Amygdala (tissue), 56 donors: ENCODE measurements around the gene SOWAHA.

ENCODE experiments used
- DNase-seq, 56 donors: peaks; one replicate each; lab custom pipeline; 2025; lab: John Stamatoyannopoulos, UW

Gene SOWAHA

DNA sequence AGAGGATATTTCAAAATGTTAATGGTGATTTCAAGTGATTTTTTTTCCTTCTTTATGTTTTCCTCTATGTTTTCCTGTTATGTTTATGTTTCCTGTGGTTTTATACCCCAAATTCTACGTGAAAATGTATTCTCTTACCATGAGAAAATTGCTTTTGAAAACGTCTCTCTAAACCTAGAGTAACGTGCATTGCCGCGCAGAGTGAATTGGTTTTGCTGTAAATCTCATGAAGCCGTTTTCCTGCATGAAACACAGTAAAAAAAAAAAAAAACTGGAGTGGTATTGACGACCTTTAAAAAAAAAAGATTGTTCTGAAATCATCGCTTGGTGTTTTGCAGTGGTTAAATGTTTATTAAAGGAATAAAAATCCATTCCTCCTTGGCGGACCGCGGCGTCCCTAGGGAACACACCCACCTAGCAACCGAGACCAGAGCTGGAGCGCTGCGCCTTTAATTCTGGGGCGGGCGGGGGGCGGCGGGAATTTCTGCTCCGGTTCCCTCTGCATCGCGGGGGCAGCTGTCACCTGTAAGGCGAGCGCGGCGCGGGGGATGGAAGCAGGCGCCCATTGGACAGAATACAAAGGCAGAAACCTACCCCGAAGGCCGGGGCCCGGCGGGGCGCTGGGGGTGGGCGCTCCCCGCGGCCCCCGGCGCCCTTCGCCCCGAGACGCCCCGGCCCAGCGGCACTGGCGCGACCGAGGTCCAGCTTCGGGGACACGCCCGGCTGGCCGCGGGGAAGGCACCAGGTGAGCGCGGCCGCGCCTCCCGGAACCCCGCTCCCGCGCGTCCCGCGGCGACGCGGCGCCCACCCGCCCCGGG is at the start of gene SOWAHA:
Gene SOWAHA, plus strand, starts transcription at position 522 of the 818 bp plus-strand sequence. CDS start 320 bp downstream, outside the sequence.
- peak in 44 of 56 donors; percentile 25 to 82 (median 59) for DNase-seq

- no peak for DNase-seq
These were observed 49.1 kb upstream of the SOWAHA start for GRCh38 chr5:132764051-132764450.

DNA sequence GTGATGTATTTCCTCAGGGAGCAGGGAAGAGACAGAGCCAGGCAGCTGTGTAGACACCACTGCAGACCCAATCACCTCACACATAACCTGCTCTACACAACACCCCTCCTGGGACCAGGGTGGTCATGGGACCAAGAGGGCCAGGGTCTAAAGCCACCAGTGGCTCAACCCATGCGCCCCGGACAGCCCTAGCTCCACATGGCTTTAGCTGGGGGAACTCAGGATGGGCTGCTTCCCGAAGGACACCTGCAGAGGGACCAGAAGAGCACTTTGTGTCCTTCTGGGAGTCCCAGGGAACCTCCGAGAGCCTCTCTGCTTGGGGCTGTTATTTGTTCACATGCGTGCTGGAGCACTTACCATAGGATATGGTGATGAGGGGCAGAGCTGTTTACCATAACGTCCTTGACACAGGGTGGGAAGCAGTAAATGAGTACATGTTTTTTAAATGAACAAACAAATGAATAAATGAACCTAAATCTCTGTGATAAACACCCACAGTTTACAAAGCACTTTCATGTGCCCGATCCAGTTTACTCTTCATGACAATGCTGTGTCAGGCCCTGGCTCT is 48.3 kb upstream of the SOWAHA start:
- DNase-seq, result no peak

DNA sequence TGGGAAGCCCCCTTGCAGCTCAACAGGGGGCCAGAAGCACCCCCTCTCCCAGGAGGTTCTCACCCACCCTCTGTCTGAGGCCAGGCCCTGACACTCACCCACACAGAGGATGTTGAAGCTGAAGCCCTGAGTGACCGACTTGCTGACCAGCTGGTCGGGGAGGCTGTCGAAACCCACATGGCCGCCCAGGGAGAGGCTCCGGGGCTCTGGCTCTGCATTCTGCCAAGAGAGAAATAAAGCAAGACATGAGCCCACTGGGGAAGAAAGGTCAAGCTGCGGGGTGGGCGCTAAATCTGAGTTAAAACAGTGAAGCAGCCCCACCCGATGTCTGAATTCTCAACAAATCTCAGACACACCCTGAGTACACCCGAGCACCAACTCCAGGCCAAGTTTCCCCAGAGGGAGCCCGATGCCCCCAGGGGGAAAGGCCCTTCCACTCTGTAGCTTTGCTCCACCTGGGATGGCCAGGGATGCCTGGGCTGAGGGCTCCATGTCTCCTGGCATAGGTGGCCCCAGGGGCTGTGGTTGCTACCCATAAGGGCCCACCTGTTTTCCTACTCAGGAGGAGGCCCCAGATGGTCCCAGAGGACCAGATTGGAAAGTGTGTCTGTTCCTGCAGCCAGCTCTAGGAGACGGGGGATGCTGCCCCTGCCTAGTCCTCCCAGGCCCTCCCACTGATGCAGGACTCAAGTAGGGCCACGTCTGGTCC is 47.6 kb upstream of the SOWAHA start:
- DNase-seq, result no peak

DNA sequence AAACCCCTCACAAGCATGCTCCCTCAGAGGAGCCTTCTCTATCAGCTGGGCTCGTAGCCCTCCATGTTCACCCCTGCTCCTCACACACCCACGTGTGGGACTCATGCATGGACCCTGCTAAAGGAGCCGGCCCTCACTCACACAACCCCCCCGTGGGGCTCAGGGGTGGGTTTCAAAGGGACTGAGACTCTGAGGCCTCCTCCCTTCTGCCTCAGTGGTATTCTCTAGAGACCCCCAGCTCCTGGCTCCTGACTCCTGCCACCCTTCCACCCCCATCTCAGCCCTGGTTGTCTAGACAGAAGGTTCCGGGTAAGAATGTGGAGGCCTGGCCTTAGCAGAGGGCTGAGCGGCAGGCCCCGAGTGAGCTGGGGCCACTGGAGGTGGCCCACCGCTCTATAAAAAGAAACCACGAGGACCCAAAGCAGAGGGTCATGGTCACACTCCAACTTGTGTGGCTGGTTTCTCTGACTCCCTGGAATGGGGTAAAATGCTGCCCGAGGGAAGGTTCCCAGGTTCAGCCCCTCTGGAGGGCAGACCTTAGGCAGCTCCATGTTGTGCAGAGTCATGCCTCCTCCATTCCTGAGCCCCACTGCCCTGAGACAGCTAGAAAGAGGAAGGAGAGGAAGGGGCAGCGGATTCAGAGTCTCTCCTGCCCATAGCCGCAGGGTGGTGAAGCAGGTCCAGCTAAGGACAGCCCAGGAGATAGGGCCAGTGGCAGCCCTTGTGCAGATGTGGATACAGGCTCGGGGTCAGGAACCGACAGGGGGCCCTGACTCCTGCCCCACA is 46.9 kb upstream of the SOWAHA start:
- no peak for DNase-seq

GRCh38 chr5:132766806-132767055 is 46.4 kb upstream of the SOWAHA start:
- DNase-seq, result no peak

DNA sequence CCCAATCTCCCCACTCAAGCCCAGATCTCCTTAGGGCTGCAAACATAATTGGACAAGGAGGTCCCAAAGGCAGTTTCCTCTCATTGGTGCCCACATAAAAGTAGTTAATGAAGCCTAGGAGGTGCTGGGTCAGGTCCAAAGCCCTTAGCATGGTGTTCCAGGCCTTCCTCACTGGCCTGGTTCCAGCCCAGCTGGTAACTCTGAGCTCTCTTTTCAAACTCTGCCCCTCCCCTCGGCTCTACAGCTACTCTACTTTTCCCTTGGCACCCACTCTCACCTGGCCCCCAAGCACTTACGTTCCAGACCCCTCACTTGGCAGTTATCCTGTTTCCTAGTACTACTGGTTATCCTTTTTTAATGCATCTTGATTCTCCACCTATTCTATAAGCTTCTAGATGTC is 46.0 kb upstream of the SOWAHA start:
- DNase-seq, result peak in 28 of 56 donors; percentile 18 to 70 (median 44)

GRCh38 chr5:132768485-132768868 is 44.6 kb upstream of the SOWAHA start:
- no peak for DNase-seq

DNA sequence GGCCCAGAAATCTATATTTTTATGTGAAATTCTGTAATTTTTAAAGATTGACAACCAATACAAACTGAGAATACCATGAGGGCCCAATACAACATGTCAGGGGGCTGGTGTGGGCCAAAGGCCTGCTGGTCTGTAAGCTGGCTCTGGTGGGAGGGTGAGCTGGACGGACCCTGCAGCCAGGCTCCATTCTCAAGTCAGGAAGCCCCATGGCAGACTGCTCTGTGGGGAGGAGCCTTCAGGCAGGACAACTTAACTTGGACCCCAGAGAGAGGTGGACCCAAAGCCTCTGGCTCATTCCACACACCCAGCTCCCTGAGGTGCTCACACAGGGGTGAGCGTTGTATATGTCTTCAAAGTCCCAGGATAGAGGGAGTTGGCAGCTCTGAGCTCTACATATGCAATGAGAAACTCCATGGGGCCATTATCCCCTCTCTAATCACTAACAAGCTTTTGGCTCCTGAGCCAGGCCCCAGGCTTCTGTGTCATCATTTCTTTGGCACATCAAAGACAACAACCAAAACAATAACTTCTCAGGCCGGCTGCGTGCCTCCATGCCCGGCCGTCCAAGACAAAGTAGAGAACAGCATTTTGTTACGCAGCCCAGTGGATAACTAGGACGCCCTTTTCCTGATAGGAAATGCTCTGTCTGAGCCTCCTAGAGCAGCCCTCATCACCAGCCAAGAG is 42.5 kb upstream of the SOWAHA start:
- peak in 13 of 56 donors; percentile 22 to 61 (median 29) for DNase-seq

DNA sequence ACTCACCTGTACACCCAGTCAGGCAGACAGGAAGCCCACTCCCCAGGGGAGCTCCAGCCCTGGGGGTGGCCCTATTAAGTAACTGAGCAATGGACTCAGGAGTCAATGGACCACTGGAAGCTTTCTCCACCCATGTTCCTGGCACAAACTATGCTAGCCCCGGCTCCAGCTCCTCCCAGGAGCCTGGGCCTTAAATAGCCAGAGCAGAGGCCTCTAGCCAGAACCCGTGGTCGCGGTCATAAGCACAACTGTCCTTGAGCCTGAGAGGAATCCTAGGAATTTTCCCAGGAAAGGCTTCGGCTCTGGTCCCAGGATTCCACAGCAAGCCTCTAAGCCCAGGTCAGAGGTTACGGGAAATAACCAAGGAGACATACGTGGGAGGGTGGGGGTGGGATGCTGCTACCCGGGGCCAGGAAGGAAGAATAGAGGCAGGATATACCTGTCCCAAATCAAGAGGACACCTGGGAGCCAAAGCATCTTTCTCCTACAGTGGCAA is 41.6 kb upstream of the SOWAHA start:
- peak in 1 of 56 donors; percentile 19 for DNase-seq

DNA sequence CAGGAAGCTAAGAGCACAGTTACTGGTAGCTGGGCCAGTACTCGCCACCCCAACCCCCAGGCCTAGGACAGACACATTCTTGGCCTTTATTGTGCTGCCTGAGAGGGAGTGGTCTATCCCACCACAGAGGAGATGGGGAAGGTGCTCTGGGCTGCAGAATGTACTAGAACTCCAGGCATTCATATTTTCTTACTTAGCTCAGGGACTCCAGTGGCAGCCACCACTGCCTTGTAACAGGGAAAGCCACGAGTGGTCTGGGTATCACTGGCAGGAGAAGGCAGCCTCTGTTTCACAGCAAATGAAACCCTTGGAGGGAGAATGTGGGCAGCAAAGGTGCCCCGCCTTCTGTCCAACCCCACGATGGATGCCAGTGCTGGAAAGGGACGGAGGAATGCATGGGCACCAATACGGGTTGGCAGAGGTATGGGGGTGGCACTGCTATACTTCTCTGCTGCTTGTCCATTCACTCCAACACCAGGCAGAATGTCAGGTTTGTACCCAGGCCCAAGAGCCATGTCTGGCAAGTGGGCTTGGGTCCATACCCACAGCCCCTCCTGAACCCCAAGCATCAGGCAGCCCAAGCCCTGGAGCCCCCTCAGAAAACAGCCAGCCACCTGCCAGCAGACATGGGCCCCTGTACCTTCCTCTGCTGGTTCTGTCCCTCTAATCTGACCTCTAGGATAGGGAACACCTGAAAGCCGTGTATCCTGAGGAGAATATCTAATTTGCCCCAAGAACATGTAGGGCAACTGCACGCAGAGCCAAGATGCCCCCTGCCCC is 40.6 kb upstream of the SOWAHA start:
- DNase-seq, result peak in 4 of 56 donors; percentile 19 to 37 (median 32)

DNA sequence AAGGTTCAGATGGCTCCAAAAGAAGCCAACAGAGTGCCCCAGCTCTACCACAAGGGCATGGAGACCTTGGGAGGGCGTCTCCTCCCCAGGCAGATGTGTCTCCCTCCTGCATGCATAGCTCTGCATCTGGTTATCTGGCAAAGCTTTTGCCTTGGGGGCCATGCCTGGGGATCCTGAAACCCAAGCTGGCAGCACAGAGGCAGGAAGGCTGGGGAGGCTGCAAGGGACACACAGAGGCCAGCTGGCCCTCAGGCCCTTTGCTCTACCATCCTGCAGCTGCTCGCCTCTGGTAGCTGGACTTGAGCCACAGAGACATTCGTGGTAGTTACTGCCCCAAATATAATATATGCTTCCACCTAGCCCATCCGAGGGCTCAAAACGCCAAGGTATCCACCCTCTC is 40.0 kb upstream of the SOWAHA start:
- DNase-seq, result peak in 8 of 56 donors; percentile 13 to 40 (median 24)

DNA sequence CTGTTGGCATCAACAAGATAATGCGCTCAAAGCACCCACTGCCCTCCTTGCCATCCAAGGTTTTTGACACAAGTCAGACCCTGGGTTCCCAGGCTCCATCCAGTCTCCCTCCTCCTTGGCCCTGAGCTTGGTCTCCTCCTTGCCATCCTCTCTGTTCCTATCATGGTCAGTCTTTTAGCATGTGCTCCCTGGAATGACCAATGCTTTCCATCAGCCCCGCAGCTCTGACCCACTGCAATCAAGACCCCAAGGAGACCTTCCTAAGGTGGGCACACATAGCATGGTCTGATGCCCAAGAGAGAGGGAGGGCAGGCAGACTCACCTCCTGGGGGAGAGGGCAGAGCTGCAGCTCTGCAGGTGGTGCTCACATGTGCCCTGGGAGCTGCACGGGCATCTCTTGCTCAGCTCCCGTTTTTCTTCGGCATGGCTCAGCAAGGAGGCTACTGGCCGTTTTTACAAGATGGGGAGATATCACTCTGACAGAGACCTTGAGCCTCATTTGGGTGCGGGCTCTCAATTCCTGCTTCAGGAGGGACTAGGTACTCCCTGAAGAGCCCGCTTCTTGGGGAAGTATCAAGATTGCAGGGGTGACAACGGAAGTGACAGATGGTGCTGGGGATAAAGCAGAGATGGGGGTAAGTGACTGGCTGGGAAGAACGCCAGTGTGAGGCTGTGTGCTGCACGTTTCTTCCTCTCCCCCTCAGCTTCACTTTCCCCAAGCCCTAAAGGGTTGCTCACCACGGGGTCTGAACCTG is 39.3 kb upstream of the SOWAHA start:
- peak in 4 of 56 donors; percentile 20 to 52 (median 37) for DNase-seq

DNA sequence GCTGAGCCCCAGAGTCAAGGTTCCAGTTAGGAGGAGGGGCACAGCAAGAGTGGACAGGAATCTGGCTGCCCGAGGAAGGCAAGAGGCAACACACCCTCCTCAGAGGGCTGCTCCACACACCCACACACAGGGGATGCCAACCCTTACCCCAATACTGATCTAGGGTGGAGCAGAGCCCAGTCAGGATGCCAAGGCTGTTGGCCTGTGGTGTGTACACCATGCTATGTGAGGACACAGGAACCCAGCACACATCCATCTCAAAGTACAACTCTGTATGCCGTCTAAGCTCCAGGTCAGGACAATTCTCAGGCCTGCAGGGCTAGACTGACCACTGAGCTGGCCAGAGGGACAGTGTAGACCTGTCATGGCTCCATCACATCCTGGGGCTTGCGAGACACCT is 38.7 kb upstream of the SOWAHA start:
- DNase-seq, result peak in 3 of 56 donors; percentile 31 to 52 (median 40)

GRCh38 chr5:132774896-132775295 is 38.2 kb upstream of the SOWAHA start:
- no peak for DNase-seq

GRCh38 chr5:132775476-132775961 is 37.6 kb upstream of the SOWAHA start:
- DNase-seq, result peak in 3 of 56 donors; percentile 9 to 31 (median 24)

DNA sequence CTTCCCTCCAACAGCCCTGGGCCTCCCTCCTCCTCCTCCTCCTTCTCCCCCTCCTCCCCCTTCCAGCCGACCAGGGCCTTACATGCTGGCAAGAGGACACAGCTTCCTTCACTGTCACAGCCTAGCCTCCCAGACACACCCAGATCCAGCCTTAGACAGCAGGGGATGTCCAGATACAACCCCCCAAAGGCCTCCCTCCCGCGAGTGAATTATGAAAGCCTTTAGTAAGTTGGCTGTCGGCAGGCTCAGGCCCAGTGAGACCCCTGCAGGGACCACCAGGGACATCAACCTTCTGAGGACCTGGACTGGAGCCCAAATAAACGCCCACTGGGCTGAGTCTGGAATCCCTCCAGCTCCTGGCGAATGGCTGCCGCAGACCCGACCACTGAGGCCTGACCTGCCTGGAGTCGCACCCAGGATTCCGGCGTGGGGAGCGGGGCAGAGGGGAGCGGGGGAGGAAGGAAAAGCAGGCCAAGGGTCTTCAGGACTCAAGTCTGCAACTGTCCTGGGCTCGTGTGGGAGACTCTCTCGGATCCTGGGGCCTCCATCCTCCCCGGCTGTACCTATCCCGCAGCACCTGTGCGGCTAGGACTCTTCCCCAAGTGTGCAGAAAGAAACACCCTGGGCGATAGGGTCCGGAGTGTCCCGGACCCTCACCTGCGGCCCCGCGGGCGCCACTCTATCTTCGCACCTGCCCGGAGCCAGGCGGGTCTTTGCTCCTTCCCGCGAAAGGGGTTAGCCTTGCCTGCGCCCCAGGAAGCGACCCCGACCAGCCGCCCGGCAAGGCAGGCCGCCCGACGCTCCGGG is 36.8 kb upstream of the SOWAHA start:
- peak in 38 of 56 donors; percentile 32 to 87 (median 58) for DNase-seq

DNA sequence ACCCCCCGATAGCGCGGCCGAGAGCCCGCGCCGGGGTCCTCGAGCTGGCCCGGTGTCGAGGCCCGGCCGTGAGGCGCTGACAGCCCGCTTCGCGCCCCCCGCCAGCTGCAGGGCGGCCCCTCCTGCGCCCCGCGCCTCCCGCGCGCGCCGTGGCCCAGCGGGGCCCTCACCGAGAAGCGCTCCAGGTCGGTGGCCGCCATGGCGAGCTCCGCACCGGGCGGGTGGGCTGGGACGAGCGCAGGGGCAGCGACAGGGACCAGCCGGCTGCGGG is 36.2 kb upstream of the SOWAHA start:
- DNase-seq, result no peak
